Mesendoderm (in vitro differentiated cells): ENCODE results near the gene FAAH2.

Source experiments
- DNase-seq: peaks from one replicate; pipeline ENCODE4 v3.0.0; 2013
- H2AK5ac ChIP-seq: 2 replicates; pipeline ENCODE4 v1.6.1; 2013; ENCODE audit warnings: low read length, inconsistent platforms
- H2BK120ac ChIP-seq: 2 replicates; pipeline ENCODE4 v1.6.1; 2013; ENCODE audit warnings: low read depth, mild to moderate bottlenecking, low read length, moderate library complexity, mixed read lengths
- H2BK15ac ChIP-seq: replicated peaks from 2 replicates; pipeline ENCODE4 v1.6.1; 2013; ENCODE audit warnings: low read depth, mild to moderate bottlenecking, moderate library complexity
- H2BK5ac ChIP-seq: 2 replicates; pipeline ENCODE4 v1.6.1; 2013; ENCODE audit warnings: low read length, inconsistent platforms
- H3K18ac ChIP-seq: 2 replicates; pipeline ENCODE4 v1.6.1; 2013; ENCODE audit warnings: mild to moderate bottlenecking, low read length, mixed read lengths
- H3K23ac ChIP-seq: one replicate; pipeline ENCODE4 v1.6.1; 2013; ENCODE audit warnings: low read length
- H3K27ac ChIP-seq: 2 replicates; pipeline ENCODE4 v1.5.1; 2013; ENCODE audit warnings: low read depth, mild to moderate bottlenecking, inconsistent platforms, low read length, moderate library complexity
- H3K27me3 ChIP-seq: 2 replicates; pipeline ENCODE4 v1.6.1; 2013; ENCODE audit warnings: low read length, control low read depth, mild to moderate bottlenecking, inconsistent platforms; ENCODE audit not compliant: insufficient read depth, poor library complexity
- H3K36me3 ChIP-seq: 2 replicates; pipeline ENCODE4 v1.6.1; 2013; ENCODE audit warnings: low read length, inconsistent platforms; ENCODE audit not compliant: control insufficient read depth, insufficient read depth
- H3K4ac ChIP-seq: one replicate; pipeline ENCODE4 v1.6.1; 2013; ENCODE audit warnings: low read depth, mild to moderate bottlenecking, low read length, moderate library complexity
- H3K4me1 ChIP-seq: 2 replicates; pipeline ENCODE4 v1.6.1; 2013; ENCODE audit warnings: low read depth, low read length, inconsistent platforms; ENCODE audit not compliant: control insufficient read depth
- H3K4me2 ChIP-seq: 2 replicates; pipeline ENCODE4 v1.6.1; 2013; ENCODE audit warnings: low read length
- H3K4me3 ChIP-seq: 2 replicates; pipeline ENCODE4 v1.5.1; 2013; ENCODE audit warnings: mild to moderate bottlenecking, low read length
- H3K56ac ChIP-seq: one replicate; pipeline ENCODE4 v1.6.1; 2013; ENCODE audit warnings: low read length
- H3K79me1 ChIP-seq: 2 replicates; pipeline ENCODE4 v1.6.1; 2013; ENCODE audit warnings: low read length, inconsistent platforms
- H3K79me2 ChIP-seq: 2 replicates; pipeline ENCODE4 v1.6.1; 2013; ENCODE audit warnings: mild to moderate bottlenecking, low read length; ENCODE audit not compliant: control insufficient read depth, insufficient read depth
- H3K9ac ChIP-seq: 2 replicates; pipeline ENCODE4 v1.6.1; 2013; ENCODE audit warnings: low read length, inconsistent platforms
- H4K5ac ChIP-seq: one replicate; pipeline ENCODE4 v1.6.1; 2013; ENCODE audit warnings: low read length
- H4K8ac ChIP-seq: one replicate; pipeline ENCODE4 v1.6.1; 2013; ENCODE audit warnings: low read depth, mild to moderate bottlenecking, control low read depth, low read length, moderate library complexity
- WGBS: extraction: QIAGEN DNeasy Blood & Tissue Kit; methylation state at CpG from one replicate; pipeline ENCODE4 v1.1.7; 2013; ENCODE audit warnings: low lambda C conversion rate, missing lambda C conversion rate; ENCODE audit not compliant: insufficient coverage; ENCODE audit errors: extremely low coverage; 5-methylcytosine and 5-hydroxymethylcytosine counted together

FAAH2 gene

GRCh38 chrX:57445832-57446231, 159.3 kb downstream of the FAAH2 start:
- no peak overlapping the region for H3K4ac ChIP-seq
- H3K36me3 ChIP-seq, result no peaks in the 10 kb centered on the region
- no peak overlapping the region for H3K23ac ChIP-seq
- no peaks in the 10 kb centered on the region for H3K79me1 ChIP-seq
- DNase-seq, result no peak
- H2BK120ac ChIP-seq, result no peak overlapping the region
- no peak overlapping the region for H4K8ac ChIP-seq
- H2AK5ac ChIP-seq, result no peak overlapping the region
- H3K27ac ChIP-seq, result no peak overlapping the region
- no peak overlapping the region for H2BK5ac ChIP-seq
- H3K18ac ChIP-seq, result no peak overlapping the region
- no peak overlapping the region for H4K5ac ChIP-seq
- no peak overlapping the region for H2BK15ac ChIP-seq
- no peaks in the 10 kb centered on the region for H3K4me1 ChIP-seq
- no peak overlapping the region for H3K56ac ChIP-seq
- H3K79me2 ChIP-seq, result no peaks in the 10 kb centered on the region
- H3K4me2 ChIP-seq, result no peak overlapping the region
- H3K9ac ChIP-seq, result no peak overlapping the region
- no peak overlapping the region for H3K4me3 ChIP-seq
- no CpG with 5 or more reads among the region's 1 CpG for WGBS
- H3K27me3 ChIP-seq, result no peaks in the 10 kb centered on the region

GRCh38 chrX:57447856-57448255, 161.3 kb downstream of the FAAH2 start:
- Histone ChIP-seq H3K79me1 (no peaks in the 10 kb centered on the region), H2AK5ac (no peak overlapping the region), H2BK5ac (no peak overlapping the region), H2BK120ac (no peak overlapping the region), H3K4me2 (no peak overlapping the region), H2BK15ac (no peak overlapping the region), H3K4me3 (no peak overlapping the region), H4K5ac (no peak overlapping the region), H3K79me2 (no peaks in the 10 kb centered on the region), H3K9ac (no peak overlapping the region), H3K18ac (no peak overlapping the region), H3K56ac (no peak overlapping the region), H3K4me1 (no peaks in the 10 kb centered on the region), H3K4ac (no peak overlapping the region), H3K23ac (no peak overlapping the region), H3K36me3 (no peaks in the 10 kb centered on the region), H3K27ac (no peak overlapping the region), H3K27me3 (no peaks in the 10 kb centered on the region), H4K8ac (no peak overlapping the region)
- DNase-seq, result no peak
- no CpG with 5 or more reads among the region's 2 CpGs for WGBS

- Histone ChIP-seq H2BK15ac (no peak overlapping the region), H4K5ac (no peak overlapping the region), H3K36me3 (no peaks in the 10 kb centered on the region), H3K4ac (no peak overlapping the region), H2BK120ac (no peak overlapping the region), H3K9ac (no peak overlapping the region), H4K8ac (no peak overlapping the region), H3K4me3 (no peak overlapping the region), H3K4me1 (no peaks in the 10 kb centered on the region), H2BK5ac (no peak overlapping the region), H3K56ac (no peak overlapping the region), H3K27ac (no peak overlapping the region), H2AK5ac (no peak overlapping the region), H3K27me3 (no peaks in the 10 kb centered on the region), H3K79me1 (no peaks in the 10 kb centered on the region), H3K23ac (no peak overlapping the region), H3K79me2 (no peaks in the 10 kb centered on the region), H3K4me2 (no peak overlapping the region), H3K18ac (no peak overlapping the region)
- WGBS, result no CpG with 5 or more reads among the region's 3 CpGs
- DNase-seq, result no peak
Observed at GRCh38 chrX:57451426-57452020, 165.0 kb downstream of the FAAH2 start.

- no peak overlapping the region for H3K18ac ChIP-seq
- no peak overlapping the region for H2BK5ac ChIP-seq
- H2BK120ac ChIP-seq, result no peak overlapping the region
- H3K4me3 ChIP-seq, result no peak overlapping the region
- H3K27ac ChIP-seq, result no peak overlapping the region
- no peak overlapping the region for H3K4me2 ChIP-seq
- no peak overlapping the region for H3K4ac ChIP-seq
- H4K8ac ChIP-seq, result no peak overlapping the region
- H3K23ac ChIP-seq, result no peak overlapping the region
- no peaks in the 10 kb centered on the region for H3K79me2 ChIP-seq
- H2BK15ac ChIP-seq, result no peak overlapping the region
- no peak overlapping the region for H3K9ac ChIP-seq
- no peaks in the 10 kb centered on the region for H3K79me1 ChIP-seq
- DNase-seq, result peak; percentile 65
- WGBS, result no CpG with 5 or more reads among the region's 4 CpGs
- no peaks in the 10 kb centered on the region for H3K27me3 ChIP-seq
- H3K56ac ChIP-seq, result no peak overlapping the region
- H3K36me3 ChIP-seq, result no peaks in the 10 kb centered on the region
- H4K5ac ChIP-seq, result no peak overlapping the region
- no peak overlapping the region for H2AK5ac ChIP-seq
- no peaks in the 10 kb centered on the region for H3K4me1 ChIP-seq
Observed at GRCh38 chrX:57453901-57454300, 167.4 kb downstream of the FAAH2 start.

- H3K27ac ChIP-seq, result no peak overlapping the region
- no peaks in the 10 kb centered on the region for H3K79me2 ChIP-seq
- H3K27me3 ChIP-seq, result no peaks in the 10 kb centered on the region
- no peak overlapping the region for H3K18ac ChIP-seq
- no peak overlapping the region for H2BK5ac ChIP-seq
- no peak overlapping the region for H2BK15ac ChIP-seq
- no peak overlapping the region for H3K4ac ChIP-seq
- H3K9ac ChIP-seq, result no peak overlapping the region
- H2AK5ac ChIP-seq, result no peak overlapping the region
- no peak overlapping the region for H3K4me3 ChIP-seq
- no peaks in the 10 kb centered on the region for H3K36me3 ChIP-seq
- H4K5ac ChIP-seq, result no peak overlapping the region
- no peak for DNase-seq
- H3K4me2 ChIP-seq, result no peak overlapping the region
- no peak overlapping the region for H3K56ac ChIP-seq
- H2BK120ac ChIP-seq, result no peak overlapping the region
- H3K4me1 ChIP-seq, result no peaks in the 10 kb centered on the region
- no peaks in the 10 kb centered on the region for H3K79me1 ChIP-seq
- H4K8ac ChIP-seq, result no peak overlapping the region
- WGBS, result no CpG with 5 or more reads among the region's 6 CpGs
- H3K23ac ChIP-seq, result no peak overlapping the region
Observed at GRCh38 chrX:57481514-57481913, 195.0 kb downstream of the FAAH2 start.

- Histone ChIP-seq H2BK5ac (no peak overlapping the region), H3K27ac (no peak overlapping the region), H3K4me3 (no peak overlapping the region), H4K5ac (no peak overlapping the region), H2BK15ac (no peak overlapping the region), H3K18ac (no peak overlapping the region), H3K27me3 (no peaks in the 10 kb centered on the region), H3K23ac (no peak overlapping the region), H2BK120ac (no peak overlapping the region), H3K4me1 (no peaks in the 10 kb centered on the region), H3K56ac (no peak overlapping the region), H3K36me3 (no peaks in the 10 kb centered on the region), H3K4me2 (no peak overlapping the region), H4K8ac (no peak overlapping the region), H2AK5ac (no peak overlapping the region), H3K79me2 (no peaks in the 10 kb centered on the region), H3K4ac (no peak overlapping the region), H3K9ac (no peak overlapping the region), H3K79me1 (no peaks in the 10 kb centered on the region)
- no peak for DNase-seq
- whole genome bisulfite sequencing, result no CpG with 5 or more reads among the region's 5 CpGs
Observed at GRCh38 chrX:57516491-57516890, 230.0 kb downstream of the FAAH2 start.
